GM21619 (cell line): ENCODE measurements around the gene AKAP6.
A peak's percentile ranks its signal among the peaks of the same experiment; 100 is the strongest.
"Not testable (repeated sequence)": the region's sequence is repeated elsewhere in the genome, so short reads cannot be mapped to it uniquely, and the experiment has no call there.

Experiments
- ATAC-seq: cut with Tn5 transposase; IDR thresholded peaks from one replicate; pipeline ENCODE4 v1.9.1; 2021; ENCODE audit not compliant: unreplicated experiment

Gene AKAP6

DNA sequence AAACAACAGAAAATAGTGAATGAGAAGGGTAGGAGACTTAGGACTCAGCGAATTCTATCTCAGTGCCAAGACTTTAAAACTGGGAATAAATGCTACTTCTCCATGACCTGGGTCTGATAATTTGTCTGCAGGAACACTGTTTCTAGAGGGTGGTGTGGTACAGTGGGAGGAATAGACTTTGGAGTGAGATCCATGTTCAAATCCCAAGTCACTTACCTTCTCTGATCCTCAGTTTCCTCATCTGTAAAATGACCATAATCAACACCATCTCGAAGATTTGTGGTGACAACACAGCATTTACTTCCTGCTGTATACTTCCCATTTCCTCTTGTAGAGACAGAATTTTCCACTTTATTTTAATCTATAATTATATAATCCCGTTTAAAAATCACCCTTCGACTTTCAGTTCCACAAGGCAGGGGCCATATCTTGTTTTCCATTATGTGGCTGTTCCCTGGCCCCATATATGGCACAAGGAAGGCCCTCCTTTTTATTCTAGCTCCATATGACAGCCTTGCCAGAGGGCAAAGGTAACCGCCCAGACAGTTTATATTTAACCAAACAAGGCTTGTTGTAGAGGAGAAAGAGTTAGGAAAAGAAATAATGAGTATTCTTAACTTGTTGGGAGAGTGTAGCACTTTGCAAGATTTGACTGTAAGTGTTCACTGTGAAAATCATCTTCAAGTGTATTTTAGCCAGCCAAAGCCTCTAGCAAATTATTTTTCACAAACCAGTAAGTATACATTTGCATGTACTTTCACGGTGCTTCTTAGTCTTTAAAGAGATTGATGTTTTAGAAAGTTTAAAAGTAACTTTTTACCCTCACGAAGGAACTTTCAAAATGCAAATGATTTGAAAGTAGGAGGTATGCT is 243.1 kb downstream of the AKAP6 start:
- peak; percentile 85 for ATAC-seq

DNA sequence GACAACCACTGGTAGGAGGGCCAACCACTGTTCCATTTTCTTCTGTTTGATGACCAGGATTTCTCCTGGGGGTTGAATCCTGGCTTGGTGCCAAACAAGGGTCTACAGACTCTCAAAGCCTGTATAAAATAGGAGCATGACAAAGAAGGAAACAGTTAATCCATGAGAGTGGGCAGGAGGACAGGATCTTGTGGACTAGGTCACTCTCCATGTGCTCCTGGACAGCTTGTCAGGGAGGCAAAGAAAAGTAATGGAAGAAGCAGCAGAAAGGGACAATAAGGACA is 243.7 kb downstream of the AKAP6 start:
- ATAC-seq, result no peak

DNA sequence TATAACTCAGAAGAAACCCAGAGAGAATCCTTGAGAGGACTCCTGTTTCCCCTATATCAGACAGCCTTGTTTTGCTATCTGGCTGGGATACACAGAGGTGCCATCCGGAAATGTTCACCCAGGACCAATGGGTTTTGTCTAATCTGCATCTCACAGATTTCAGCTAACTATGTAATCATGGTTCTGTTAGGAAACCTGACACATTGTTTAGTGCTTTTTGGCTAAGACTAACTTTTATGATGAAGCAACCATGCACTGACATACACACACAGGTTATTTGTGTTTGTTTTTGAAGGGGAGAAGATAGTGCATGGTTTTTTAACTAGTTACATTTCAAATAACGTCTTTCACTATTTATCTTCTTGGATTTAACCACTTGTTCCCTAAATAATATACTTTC is 245.2 kb downstream of the AKAP6 start:
- no peak for ATAC-seq

DNA sequence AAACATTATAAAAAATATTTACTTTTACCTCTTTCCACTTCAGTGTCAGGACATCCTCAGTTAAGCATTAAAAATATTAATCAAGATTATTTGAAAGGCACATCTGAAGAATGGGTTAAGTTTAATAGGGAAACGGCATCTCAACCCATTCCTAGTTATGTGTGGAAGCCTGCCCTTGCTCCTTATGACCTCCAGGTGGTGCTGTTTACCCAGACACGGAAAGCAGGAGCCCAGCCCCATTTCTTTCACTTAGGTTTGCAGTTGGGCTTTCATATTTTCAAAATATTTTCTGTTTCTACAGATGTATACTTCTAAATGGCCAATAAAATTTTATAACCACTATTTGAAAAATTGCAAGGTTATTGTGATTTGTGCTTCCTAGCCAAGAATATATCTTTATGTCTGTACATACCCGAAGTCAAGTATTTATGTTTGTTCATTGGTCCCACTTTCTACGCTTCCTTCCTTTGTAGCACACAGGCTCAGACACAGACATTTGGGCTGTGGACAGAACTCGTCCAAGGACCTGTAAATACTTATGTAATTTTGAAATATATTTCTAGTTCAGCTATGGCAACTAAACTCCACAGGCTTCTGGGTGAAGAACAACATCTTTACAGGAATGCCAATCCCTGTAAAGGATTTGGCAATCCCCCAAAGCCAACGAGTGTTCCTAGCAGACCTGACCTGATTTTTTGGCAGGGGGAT is 247.1 kb downstream of the AKAP6 start:
- peak; percentile 43 for ATAC-seq

DNA sequence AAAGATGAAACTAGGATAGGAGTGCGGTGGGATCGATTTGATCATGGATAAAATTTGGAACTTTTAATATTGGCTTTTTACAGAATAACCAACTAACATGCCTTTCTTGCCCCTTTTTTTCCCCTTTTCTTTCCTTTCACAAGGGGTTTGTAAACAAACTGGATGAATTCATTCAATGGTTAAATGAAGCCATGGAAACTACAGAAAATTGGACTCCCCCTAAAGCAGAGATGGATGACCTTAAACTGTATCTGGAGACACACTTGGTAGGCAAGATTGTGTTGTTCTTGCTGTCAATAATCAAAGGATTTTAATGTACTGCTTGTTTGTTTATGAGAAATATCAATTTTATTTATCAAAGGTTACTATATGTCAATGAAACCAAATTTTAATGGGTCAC is 247.9 kb downstream of the AKAP6 start:
- no peak for ATAC-seq

GRCh38 chr14:32578181-32578580 is 249.1 kb downstream of the AKAP6 start:
- ATAC-seq, result peak; percentile 82

- not testable (repeated sequence) for ATAC-seq
Measured at GRCh38 chr14:32583427-32583826, 254.3 kb downstream of the AKAP6 start.

- ATAC-seq, result no peak
Measured at GRCh38 chr14:32584079-32584478, 255.0 kb downstream of the AKAP6 start.

GRCh38 chr14:32587461-32587860 is 258.4 kb downstream of the AKAP6 start:
- ATAC-seq, result no peak

GRCh38 chr14:32588448-32589320 is 259.6 kb downstream of the AKAP6 start:
- no peak for ATAC-seq

DNA sequence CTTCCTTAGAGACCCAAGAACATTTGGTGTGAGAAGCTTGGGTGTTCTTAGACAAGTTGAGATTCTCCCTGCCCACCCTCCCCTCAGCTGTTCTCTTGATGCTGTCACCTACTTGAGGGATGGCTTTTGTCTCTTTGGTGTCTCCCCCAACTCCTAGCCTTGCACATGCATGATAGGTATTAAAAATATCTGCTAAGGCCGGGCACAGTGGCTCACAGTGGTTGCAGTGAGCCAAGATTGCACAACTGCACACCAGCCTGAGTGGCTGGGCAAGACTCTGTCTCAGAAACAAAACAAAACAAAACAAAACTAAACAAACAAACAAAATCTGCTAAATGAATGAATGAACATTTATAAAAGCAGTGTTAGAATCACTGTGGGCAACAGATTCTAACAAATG is 261.1 kb downstream of the AKAP6 start:
- ATAC-seq, result no peak

- no peak for ATAC-seq
Measured at GRCh38 chr14:32593290-32593942, 264.3 kb downstream of the AKAP6 start.

GRCh38 chr14:32594766-32595165 is 265.7 kb downstream of the AKAP6 start:
- ATAC-seq, result no peak

DNA sequence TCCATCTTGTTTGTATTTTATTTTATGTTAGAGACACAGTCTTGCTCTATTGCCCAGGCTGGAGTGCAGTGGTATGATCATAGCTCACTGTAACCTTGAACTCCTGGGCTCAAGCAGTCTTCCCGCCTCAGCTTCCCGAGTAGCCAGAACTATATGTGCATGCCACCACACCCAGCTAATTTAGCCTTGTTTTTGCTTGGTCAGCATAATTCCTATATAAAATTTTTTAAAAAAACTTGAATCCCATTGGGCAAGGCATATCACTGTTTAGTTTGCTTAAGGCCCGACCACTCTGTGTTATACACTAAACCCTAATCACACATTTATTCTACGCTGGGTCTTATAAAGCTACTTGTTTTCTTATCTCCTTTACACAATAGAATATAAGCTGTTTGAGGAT is 266.4 kb downstream of the AKAP6 start:
- no peak for ATAC-seq

DNA sequence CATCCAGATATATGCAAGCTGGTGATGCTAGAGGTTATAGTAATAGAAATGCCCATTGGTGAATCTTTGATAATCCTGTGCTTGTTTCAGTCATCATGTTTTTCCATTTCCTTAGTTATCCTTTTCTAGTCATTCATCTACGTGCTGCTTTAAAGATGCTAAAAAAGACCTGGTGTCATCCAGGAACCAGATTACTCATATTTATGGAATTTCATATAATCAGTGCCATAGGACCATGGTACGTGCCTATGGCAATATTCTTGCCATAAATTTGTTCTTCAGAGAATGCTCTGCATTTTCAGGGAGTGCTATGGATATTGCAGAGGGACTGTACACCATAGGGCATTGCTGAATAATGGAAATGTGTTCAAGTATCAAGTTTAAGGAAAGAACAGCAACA is 267.3 kb downstream of the AKAP6 start:
- ATAC-seq, result no peak

- no peak for ATAC-seq
Measured at GRCh38 chr14:32597771-32598170, 268.7 kb downstream of the AKAP6 start.

GRCh38 chr14:32601069-32601468 is 272.0 kb downstream of the AKAP6 start:
- no peak for ATAC-seq

GRCh38 chr14:32601906-32602305 is 272.8 kb downstream of the AKAP6 start:
- no peak for ATAC-seq

- no peak for ATAC-seq
Measured at GRCh38 chr14:32602699-32603098, 273.6 kb downstream of the AKAP6 start.

- peak; percentile 63 for ATAC-seq
Measured at GRCh38 chr14:32603992-32604565, 275.0 kb downstream of the AKAP6 start.

DNA sequence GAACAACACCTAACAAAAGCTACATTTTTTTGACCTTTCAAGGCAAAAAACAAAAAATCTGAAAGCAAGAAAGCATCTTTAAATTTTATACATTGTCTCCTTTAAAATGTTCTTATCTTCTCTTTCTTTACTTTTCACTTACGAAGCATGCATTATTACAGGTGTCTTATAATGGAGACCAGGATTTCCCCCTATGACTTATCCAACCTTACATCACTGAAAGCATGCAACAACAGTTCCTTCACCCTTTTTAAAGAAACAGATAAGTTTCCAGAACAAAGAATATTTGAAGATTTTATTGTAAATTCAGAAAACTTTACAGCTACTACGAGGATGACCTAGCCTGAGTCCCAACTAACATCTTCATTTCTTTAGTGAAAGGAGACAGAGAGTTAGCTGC is 277.2 kb downstream of the AKAP6 start:
- ATAC-seq, result no peak
